ENCODE results near the gene TENM4.

- no peak for TF ChIP-seq CTCF (IDR thresholded peaks at IDR 0.05)
- TF ChIP-seq POLR2AphosphoS5 (IDR thresholded peaks at IDR 0.05; ENCODE audit: low read depth, low read length), result no peak
- TF ChIP-seq, protein P1, sequence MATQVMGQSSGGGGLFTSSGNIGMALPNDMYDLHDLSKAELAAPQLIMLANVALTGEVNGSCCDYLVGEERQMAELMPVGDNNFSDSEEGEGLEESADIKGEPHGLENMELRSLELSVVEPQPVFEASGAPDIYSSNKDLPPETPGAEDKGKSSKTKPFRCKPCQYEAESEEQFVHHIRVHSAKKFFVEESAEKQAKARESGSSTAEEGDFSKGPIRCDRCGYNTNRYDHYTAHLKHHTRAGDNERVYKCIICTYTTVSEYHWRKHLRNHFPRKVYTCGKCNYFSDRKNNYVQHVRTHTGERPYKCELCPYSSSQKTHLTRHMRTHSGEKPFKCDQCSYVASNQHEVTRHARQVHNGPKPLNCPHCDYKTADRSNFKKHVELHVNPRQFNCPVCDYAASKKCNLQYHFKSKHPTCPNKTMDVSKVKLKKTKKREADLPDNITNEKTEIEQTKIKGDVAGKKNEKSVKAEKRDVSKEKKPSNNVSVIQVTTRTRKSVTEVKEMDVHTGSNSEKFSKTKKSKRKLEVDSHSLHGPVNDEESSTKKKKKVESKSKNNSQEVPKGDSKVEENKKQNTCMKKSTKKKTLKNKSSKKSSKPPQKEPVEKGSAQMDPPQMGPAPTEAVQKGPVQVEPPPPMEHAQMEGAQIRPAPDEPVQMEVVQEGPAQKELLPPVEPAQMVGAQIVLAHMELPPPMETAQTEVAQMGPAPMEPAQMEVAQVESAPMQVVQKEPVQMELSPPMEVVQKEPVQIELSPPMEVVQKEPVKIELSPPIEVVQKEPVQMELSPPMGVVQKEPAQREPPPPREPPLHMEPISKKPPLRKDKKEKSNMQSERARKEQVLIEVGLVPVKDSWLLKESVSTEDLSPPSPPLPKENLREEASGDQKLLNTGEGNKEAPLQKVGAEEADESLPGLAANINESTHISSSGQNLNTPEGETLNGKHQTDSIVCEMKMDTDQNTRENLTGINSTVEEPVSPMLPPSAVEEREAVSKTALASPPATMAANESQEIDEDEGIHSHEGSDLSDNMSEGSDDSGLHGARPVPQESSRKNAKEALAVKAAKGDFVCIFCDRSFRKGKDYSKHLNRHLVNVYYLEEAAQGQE (IDR thresholded peaks at IDR 0.05; ENCODE audit: insufficient read depth in 1 of 2, low read depth in 2 of 2, low read length in 1 of 2), result no peak
These were observed 98.1 kb downstream of the TENM4 start for GRCh38 chr11:79342686-79343085.
